Stimulated activated CD4-positive, alpha-beta T cell treated with anti-CD3 and anti-CD28 coated beads, Interleukin-4, amount 100 ng/mL, for 24 hours (primary cell): ENCODE results near the gene EXD2.
"Not testable (repeated sequence)": the region's sequence is repeated elsewhere in the genome, so short reads cannot be mapped to it uniquely, and the experiment has no call there.

ENCODE experiments used
- DNase-seq: peaks from one replicate; pipeline ENCODE4 v3.0.0-alpha.2; 2020

EXD2 gene

GRCh38 chr14:69199786-69200185, 8.5 kb downstream of the EXD2 start:
- no peak for DNase-seq

- DNase-seq, result no peak
Observed at GRCh38 chr14:69204753-69205152, 13.5 kb downstream of the EXD2 start.

- no peak for DNase-seq
Observed at GRCh38 chr14:69207435-69208041, 16.2 kb downstream of the EXD2 start.

GRCh38 chr14:69208666-69209065, 17.4 kb downstream of the EXD2 start:
- DNase-seq, result no peak

DNA sequence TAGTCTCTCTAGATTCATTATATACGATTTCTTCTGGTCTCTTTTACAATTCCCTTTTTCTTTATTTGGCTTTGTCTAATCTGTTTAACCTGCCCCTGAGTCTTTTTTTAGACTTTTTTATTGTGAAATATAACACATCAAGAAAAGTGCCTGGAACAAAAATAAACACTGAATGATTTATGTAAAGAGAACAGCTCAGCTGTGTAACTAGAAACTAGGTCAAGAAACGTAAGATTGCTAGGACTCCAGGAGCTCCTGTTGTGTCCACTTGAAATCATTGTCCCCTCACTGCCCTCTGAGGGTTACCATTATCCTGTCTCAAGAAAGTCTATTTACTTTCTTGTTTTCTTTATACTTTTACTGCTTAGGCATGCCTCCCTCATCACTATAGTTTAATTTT, 23.1 kb downstream of the EXD2 start:
- DNase-seq, result no peak

- not testable (repeated sequence) for DNase-seq
Observed at GRCh38 chr14:69217663-69218062, 26.4 kb downstream of the EXD2 start.

- no peak for DNase-seq
Observed at GRCh38 chr14:69224946-69225345, 33.6 kb downstream of the EXD2 start.

- DNase-seq, result no peak
Observed at GRCh38 chr14:69226178-69226577, 34.9 kb downstream of the EXD2 start.

DNA sequence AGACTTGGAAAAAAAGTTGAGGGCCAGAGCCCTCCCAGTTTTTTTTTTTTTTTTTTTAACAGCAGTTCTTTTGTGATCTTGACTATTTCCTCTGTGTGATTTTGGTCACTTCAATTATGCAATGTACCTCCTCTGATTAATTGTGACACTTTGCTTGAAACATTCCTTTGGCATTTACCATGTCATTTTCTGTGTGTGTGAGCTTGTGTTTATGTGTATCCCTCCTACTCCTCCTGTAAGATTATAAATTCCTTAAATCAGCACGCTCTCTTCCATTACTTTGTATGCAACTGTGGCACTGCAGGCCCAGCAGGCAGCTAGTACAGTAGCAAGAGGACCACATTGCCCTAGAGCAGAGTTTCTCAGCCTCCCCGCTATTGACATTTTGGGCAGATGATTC, 35.4 kb downstream of the EXD2 start:
- no peak for DNase-seq

DNA sequence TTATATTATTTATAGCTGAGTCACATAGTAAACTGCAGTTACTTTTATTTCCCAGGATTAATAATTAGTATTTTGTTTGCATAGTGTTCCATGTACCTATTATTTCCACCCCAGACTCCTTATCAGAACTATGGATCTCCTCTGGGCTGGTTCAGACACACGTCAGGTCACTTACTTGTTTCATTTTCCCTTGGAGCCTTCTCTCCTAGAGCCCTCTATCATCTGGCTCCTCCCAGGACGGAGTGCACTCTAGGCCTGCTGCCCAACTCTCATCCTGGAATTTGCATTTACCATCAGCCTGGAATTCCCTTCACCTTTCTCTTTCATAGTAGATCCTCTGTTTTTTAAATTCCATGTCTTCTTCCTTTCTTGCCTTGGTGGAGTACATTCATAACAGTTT, 40.2 kb downstream of the EXD2 start:
- no peak for DNase-seq

- no peak for DNase-seq
Observed at GRCh38 chr14:69232388-69232787, 41.1 kb downstream of the EXD2 start.

- no peak for DNase-seq
Observed at GRCh38 chr14:69234106-69234505, 42.8 kb downstream of the EXD2 start.

- no peak for DNase-seq
Observed at GRCh38 chr14:69235708-69236107, 44.4 kb downstream of the EXD2 start.

DNA sequence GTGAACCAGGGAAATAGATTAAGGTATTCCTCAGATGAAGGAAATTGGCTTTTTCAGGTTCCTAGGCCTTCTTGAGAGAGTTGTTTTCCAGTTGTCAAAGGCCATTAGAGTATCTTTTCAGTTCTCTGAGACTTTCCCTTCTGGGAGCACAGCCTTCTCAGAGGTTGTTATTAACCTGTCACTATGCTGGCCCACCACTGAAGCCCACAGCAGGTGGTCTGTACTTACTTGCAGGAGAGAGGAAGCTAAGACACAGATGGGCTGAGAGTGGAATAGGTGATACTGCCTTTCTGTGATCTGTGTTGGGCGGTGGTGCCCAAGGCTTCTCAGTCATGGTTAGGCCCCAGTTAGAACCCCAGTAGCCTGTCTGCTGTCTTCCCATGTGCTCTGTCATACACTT, 45.8 kb downstream of the EXD2 start:
- no peak for DNase-seq

- no peak for DNase-seq
Observed at GRCh38 chr14:69237584-69237983, 46.3 kb downstream of the EXD2 start.

DNA sequence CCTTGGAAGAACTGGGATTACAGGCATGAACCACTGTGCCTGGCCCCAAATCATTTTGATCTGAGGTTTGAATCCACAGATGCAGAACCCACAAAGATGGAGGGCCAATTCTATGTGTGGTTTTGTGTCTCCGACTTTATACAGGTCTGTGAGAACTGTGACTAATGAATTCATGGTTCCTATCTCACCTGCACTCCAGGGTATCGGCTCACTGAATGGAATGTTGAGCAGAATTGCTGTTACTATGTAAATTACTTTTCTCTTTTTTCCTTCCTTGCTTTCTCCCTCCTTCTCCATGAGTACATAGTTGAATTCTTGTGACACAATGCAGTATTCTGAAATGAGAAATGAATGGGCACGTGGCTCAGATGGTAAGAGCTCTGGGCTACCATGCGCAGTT, 47.6 kb downstream of the EXD2 start:
- no peak for DNase-seq

DNA sequence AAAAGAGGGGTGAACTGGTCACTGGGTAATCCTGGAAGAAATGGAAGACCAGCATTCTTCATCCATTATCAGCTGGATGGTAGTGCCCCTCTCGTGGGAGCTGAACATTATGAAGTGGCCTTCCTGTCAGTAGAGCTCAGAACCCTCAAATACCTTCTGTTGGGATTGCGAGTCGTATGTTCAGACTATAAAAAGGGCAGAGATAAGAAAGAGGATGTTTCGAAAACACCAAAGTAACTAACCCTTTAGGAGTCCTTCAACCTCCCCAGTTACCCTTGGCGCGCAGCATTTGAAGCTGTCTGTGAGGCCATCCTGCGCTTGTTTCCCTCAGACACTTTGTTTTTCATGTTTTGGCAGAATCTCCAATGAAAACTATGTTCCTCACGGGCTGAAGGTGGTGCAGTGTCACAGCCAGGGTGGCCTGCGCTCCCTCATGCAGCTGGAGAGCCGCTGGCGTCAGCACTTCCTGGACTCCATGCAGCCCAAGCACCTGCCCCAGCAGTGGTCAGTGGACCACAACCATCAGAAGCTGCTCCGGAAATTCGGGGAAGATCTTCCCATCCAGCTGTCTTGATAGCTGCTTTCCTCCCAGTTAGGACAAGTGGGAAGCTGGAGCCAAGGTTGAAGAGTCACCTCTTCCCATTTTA, 49.4 kb downstream of the EXD2 start:
- DNase-seq, result no peak

- no peak for DNase-seq
Observed at GRCh38 chr14:69241577-69241976, 50.3 kb downstream of the EXD2 start.

GRCh38 chr14:69242311-69243224, 51.3 kb downstream of the EXD2 start:
- peak; percentile 63 for DNase-seq

GRCh38 chr14:69244946-69245345, 53.6 kb downstream of the EXD2 start:
- no peak for DNase-seq

DNA sequence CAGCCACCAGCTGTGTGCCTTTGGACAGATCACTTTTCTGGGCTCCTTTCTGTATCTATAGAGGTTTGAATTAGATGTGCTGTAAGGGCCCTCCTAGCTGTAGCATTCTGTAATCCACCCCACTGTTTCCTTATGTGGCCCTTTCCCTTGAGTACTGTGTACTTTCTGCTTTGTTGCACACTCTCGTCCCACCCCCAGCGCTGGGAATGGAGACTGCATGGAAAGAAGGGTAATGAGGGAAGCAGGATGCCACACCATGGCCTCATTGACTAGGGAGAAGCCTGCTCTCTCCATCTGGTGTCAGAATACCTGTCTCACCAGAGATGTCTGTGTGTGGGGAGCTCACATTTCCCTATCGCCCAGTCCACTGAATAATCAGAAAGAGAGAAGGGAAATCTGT, 55.0 kb downstream of the EXD2 start:
- DNase-seq, result no peak

DNA sequence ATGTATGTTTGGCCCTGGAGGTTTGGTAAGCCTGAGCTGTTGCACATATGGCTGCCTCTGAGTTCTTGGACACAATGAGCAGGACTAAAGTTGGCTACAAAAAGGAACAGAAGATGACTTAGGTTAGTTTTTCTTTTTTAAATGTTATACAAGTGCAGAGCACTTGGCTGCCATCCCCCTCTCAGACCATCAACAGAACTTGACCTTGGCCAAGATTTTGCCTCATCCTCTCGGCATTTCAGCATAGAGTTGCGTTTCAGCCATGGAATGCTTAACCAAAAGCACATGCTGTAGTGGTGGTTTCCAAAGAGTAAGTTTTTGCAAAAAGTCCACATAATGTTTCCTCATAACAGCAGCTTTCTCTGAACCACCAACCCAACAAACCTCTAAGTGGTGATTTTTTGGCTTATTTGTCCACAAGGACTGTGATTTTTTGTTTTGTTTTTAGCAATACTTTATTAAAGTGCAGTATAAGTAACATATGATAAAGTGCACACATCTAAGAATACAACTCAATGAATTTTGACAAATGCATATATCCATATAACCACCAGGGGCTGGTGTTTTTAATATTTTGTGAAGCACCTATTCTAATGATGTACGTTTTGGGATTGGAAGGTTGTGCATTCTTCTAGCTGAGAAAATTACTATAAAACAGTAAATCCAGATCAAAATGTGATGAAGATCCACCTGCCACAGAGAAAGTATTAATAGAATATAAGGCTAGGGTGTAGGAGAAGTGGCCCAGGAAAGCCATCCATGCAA, 56.6 kb downstream of the EXD2 start:
- DNase-seq, result no peak

- DNase-seq, result no peak
Observed at GRCh38 chr14:69249603-69250002, 58.3 kb downstream of the EXD2 start.
